Right renal cortex interstitium (tissue), 3 donors: ENCODE data around the gene OR5D16. TPM values are rescaled to one million over a fixed set of nuclear protein-coding genes. Genes with fewer than 3 reads are reported as not detected.
"Not testable (repeated sequence)": the region's sequence is repeated elsewhere in the genome, so short reads cannot be mapped to it uniquely, and the experiment has no call there.

Experiments used
- DNase-seq, 3 donors: peaks; one replicate each; pipeline ENCODE4 v3.0.0-alpha.2; 2013; ENCODE audit warnings: low read depth in 3 of 3, low spot score in 2 of 3
- polyA plus RNA-seq, 3 donors: library from polyadenylated mRNA; unstranded; fragments of 120-200 nt; gene quantifications; one replicate each; pipeline ENCODE4 v1.2.1, GENCODE V29; 2013; ENCODE audit not compliant: insufficient read length in 3 of 3

OR5D16 gene
- not detected for polyA plus RNA-seq

- DNase-seq, result no peak
These were observed at the start of gene OR5D16 for GRCh38 chr11:55838452-55838851. Gene OR5D16 (plus strand): TSS chr11:55838752. CDS start chr11:55838752, 0 bp downstream.

GRCh38 chr11:55791606-55792005 is 46.9 kb upstream of the OR5D16 start:
- no peak for DNase-seq

- no peak for DNase-seq
These were observed 45.2 kb upstream of the OR5D16 start for GRCh38 chr11:55793321-55793720.

DNA sequence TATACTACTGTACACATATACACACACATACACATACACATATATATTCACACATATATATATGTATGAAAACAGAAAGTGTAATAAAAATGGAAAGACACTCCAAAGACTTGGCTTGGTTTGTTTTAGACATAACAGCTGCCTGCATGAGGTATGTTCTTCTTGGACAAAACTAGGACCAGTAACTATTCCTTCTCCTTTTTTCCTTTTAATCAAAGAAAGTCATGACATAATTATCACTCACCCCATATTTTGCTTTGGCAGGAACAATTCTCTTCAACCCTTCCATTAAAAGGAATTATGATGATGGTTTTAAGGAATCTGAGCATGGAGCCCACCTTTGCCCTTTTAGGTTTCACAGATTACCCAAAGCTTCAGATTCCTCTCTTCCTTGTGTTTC is 43.3 kb upstream of the OR5D16 start, which contains the start of gene OR5D14:
Gene OR5D14 (plus strand): TSS at position 301 of the 400 bp plus-strand sequence. CDS start 0 bp downstream, at position 301.
- no peak for DNase-seq

DNA sequence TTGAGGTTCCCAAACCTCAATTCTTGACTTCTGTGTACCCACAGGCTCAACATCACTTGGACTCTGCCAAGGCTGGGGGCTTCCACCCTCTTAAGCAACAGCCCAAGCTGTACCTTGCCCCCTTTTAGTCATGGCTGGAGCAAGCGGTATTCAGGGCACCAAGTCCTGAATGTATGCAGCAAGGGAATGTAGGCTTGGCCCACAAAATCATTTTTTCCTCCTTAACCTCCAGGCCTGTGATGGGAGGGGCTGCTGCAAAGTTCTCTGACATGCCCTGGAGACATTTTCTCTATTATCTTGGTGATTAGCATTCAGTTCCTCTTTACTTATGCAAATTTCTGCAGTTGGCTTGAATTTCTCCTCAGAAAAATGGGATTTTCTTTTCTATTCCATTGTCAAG is 32.3 kb upstream of the OR5D16 start:
- no peak for DNase-seq

DNA sequence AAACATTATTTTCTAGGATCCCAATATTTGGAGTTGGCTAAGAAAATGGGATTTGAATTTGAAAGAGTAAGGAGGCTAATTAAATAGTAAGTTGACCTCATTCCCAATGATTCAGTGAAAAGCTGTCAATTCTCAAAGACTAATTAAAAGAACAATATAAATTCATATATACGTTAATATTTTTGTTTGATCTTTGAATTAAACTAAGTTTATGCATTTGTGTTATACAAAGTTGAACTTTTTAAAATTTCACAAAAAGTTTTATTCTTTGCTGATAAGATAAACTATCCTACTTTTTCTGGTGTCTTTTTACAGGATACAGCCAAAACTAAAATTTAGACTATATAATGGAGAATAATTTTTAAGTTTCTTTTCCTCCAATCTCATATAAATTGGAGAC is 27.5 kb upstream of the OR5D16 start, which contains the start of gene OR5L1:
Gene OR5L1 (plus strand): TSS at position 301 of the 400 bp plus-strand sequence. CDS start 100 bp downstream, outside the sequence.
- no peak for DNase-seq

DNA sequence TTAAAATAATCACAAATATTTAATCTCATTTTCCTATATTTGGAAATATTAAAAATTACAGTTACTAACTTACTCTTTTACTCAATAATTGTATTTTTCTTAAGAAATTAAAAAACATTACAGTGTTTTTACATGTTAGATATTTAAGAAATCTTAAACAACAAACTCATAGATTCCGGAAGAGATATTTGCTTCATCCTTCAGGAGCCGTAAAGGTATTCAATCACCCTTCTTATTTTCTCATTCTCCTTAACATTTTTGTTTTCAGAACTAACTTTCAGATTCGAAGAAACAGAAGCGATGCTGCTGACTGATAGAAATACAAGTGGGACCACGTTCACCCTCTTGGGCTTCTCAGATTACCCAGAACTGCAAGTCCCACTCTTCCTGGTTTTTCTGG is 19.2 kb upstream of the OR5D16 start, which contains the start of gene OR5D18:
Gene OR5D18 (plus strand): TSS at position 301 of the 400 bp plus-strand sequence. CDS start 0 bp downstream, at position 301.
- no peak for DNase-seq

- no peak for DNase-seq
These were observed 11.6 kb upstream of the OR5D16 start, which contains the start of gene OR5L2 for GRCh38 chr11:55826919-55827318. Gene OR5L2 (plus strand): TSS chr11:55827219. CDS start chr11:55827219, 0 bp downstream.

GRCh38 chr11:55847453-55847852 is 8.9 kb downstream of the OR5D16 start:
- no peak for DNase-seq

DNA sequence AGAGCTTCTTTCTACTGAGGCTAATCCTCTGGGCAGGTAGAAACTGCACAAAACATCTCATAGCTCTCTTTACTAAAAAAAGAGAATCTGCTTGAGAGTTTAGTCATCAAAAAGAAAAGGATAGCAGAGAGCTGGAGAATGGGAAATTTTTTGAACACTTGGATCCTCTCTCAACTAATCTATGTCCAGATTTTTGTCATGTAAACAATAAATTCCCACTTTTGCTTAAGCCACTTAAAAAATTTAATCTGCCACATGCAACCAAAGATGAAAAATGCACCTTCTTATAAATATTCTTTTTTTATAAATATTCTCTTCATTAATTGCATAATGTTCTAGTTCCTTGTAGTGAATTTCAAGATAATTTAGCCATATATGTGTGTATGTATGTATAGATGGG is 10.5 kb downstream of the OR5D16 start:
- no peak for DNase-seq

GRCh38 chr11:55852141-55852540 is 13.6 kb downstream of the OR5D16 start:
- no peak for DNase-seq

DNA sequence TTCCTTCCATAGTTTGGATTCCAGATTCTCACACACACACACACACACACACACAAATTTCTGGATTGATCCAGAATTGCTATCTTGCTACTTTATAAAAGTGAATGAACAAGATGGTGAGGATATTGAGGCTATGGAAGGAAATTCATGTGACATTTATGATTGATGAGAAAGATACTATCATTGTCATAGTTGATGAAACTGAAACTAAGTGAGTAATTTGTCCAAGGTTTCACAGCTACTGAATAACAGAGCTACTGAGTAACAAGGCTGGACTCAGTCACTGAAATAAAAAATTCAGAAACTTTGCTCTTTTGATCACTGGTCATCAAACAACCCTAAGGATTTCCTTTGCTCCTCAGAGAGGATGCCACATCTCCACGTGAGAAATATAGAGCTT is 16.2 kb downstream of the OR5D16 start:
- no peak for DNase-seq

DNA sequence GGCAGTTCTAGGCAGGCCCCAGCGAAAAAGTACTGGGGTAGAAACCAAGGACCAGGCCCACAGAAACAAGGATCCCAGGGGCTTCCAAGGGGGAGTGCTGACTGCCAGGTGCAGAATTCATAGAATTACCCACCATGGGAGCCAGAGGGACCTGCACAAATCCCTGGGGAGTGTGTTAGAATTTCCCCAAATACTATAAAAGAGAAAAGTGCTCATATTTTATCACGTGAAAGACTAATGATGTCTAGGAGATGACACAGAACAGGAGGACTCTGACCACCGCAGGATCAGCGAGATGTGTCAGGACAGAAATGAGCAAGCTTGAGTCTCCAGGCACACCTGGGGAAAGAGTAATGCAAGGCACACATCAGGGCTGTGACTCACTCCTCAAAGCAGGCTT is 28.8 kb downstream of the OR5D16 start:
- DNase-seq, result not testable (repeated sequence)

GRCh38 chr11:55872731-55873130 is 34.2 kb downstream of the OR5D16 start:
- DNase-seq, result not testable (repeated sequence)

DNA sequence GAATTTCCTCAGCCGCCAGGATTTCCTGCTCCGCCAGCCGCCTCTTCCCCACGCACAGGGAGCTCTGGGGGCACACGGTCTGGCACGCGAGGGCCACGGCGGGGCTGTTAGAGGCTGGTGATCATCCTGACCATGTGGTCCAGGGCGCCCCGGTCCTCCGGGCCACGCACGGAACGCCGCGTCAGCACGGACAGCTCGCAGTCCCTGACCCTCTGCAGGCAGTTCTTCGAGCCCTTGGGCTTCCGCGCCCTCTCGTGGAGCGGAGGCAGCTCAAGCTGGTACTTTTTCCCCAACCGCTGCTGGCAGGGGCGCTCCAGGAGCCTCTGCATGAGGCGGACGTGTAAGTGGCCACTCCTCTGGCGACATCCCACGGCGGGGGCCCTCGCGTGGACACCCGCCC is 34.6 kb downstream of the OR5D16 start:
- not testable (repeated sequence) for DNase-seq

- not testable (repeated sequence) for DNase-seq
These were observed 44.4 kb downstream of the OR5D16 start, which contains the start of gene TRIM51 for GRCh38 chr11:55882997-55883396. Gene TRIM51 (plus strand): TSS chr11:55883297. CDS start chr11:55885429, 2,132 bp downstream.

GRCh38 chr11:55884995-55885394 is 46.4 kb downstream of the OR5D16 start:
- DNase-seq, result not testable (repeated sequence)

GRCh38 chr11:55885481-55885880 is 46.9 kb downstream of the OR5D16 start:
- DNase-seq, result not testable (repeated sequence)

Other genes starting within 250 kb of the OR5D16 start
- gene OR4C11, start 231.1 kb upstream of the OR5D16 start, polyA plus RNA-seq, result not detected
- gene OR4P4, start 203.6 kb upstream of the OR5D16 start, polyA plus RNA-seq, result under 1 TPM; 0.07 to 0.08 (median 0.07) TPM
- gene OR4S2, start 190.4 kb upstream of the OR5D16 start, polyA plus RNA-seq, result not detected
- gene OR4C6, start 176.6 kb upstream of the OR5D16 start, polyA plus RNA-seq, result not detected
- not detected for gene OR5D13, start 65.3 kb upstream of the OR5D16 start, polyA plus RNA-seq
- not detected for gene OR5D14, start 43.2 kb upstream of the OR5D16 start, polyA plus RNA-seq
- not detected for gene OR5L1, start 27.4 kb upstream of the OR5D16 start, polyA plus RNA-seq
- not detected for gene OR5D18, start 19.1 kb upstream of the OR5D16 start, polyA plus RNA-seq
- not detected for gene OR5L2, start 11.5 kb upstream of the OR5D16 start, polyA plus RNA-seq
- not detected for gene TRIM51, start 44.5 kb downstream of the OR5D16 start, polyA plus RNA-seq
- gene OR5W2, start 75.8 kb downstream of the OR5D16 start, polyA plus RNA-seq, result not detected
- not detected for gene OR5I1, start 97.6 kb downstream of the OR5D16 start, polyA plus RNA-seq
- gene OR10AG1, start 131.2 kb downstream of the OR5D16 start, polyA plus RNA-seq, result not detected
- not detected for gene OR5F1, start 155.9 kb downstream of the OR5D16 start, polyA plus RNA-seq
- gene OR5AS1, start 188.9 kb downstream of the OR5D16 start, polyA plus RNA-seq, result under 1 TPM; 0.03 to 0.04 (median 0.03) TPM